IMR-90 (cell line): ENCODE data around the gene SWAP70.

ENCODE experiments used
- BHLHE40 ChIP-seq: fragments of 150-350 bp; IDR thresholded peaks from 2 replicates; pipeline ENCODE4 v1.6.1; 2016; ENCODE audit warnings: mild to moderate bottlenecking, low read depth, low read length
- CEBPB ChIP-seq: IDR thresholded peaks from 2 replicates; pipeline ENCODE4 v1.6.1; 2012; ENCODE audit warnings: low read depth, low read length, improper control_type of control experiment
- CHD1 ChIP-seq: IDR thresholded peaks from 2 replicates; pipeline ENCODE4 v1.6.1; 2012; ENCODE audit warnings: low read depth, low read length, improper control_type of control experiment
- ELK1 ChIP-seq: fragments of 150-350 bp; IDR thresholded peaks from 2 replicates; pipeline ENCODE4 v1.6.1; 2016; ENCODE audit warnings: low read depth, mild to moderate bottlenecking, low read length, moderate library complexity, borderline replicate concordance
- MAFK ChIP-seq: IDR thresholded peaks from 2 replicates; pipeline ENCODE4 v1.6.1; 2012; ENCODE audit warnings: low read depth, low read length, improper control_type of control experiment
- MAZ ChIP-seq: IDR thresholded peaks from 2 replicates; pipeline ENCODE4 v1.6.1; 2012; ENCODE audit warnings: low read depth, mild to moderate bottlenecking, low read length, improper control_type of control experiment, moderate library complexity, borderline replicate concordance
- MXI1 ChIP-seq: IDR thresholded peaks from 2 replicates; pipeline ENCODE4 v1.6.1; 2012; ENCODE audit warnings: low read depth, mild to moderate bottlenecking, low read length, moderate library complexity, borderline replicate concordance
- POLR2A ChIP-seq: IDR thresholded peaks from 2 replicates; pipeline ENCODE4 v1.6.1; 2012; ENCODE audit warnings: mild to moderate bottlenecking, low read depth, low read length
- RAD21 ChIP-seq: IDR thresholded peaks from 2 replicates; pipeline ENCODE4 v1.6.1; 2012; ENCODE audit warnings: low read length, improper control_type of control experiment
- RCOR1 ChIP-seq: IDR thresholded peaks from 2 replicates; pipeline ENCODE4 v1.6.1; 2012; ENCODE audit warnings: mild to moderate bottlenecking, low read length, improper control_type of control experiment; ENCODE audit not compliant: insufficient replicate concordance
- RFX5 ChIP-seq: IDR thresholded peaks from 2 replicates; pipeline ENCODE4 v1.8.0; 2012; ENCODE audit warnings: low read depth, mild to moderate bottlenecking, low read length, moderate library complexity
- SMC3 ChIP-seq: fragments of 150-350 bp; IDR thresholded peaks from 2 replicates; pipeline ENCODE4 v1.6.1; 2016; ENCODE audit warnings: low read depth, mild to moderate bottlenecking, antibody characterized with exemption, low read length, moderate library complexity
- TF ChIP-seq, protein P1 (sequence below): conservative IDR thresholded peaks from 2 replicates; pipeline ENCODE4 v1.5.1; 2012; ENCODE audit warnings: mild to moderate bottlenecking, low read depth, low read length, improper control_type of control experiment
- TF ChIP-seq, protein P2 (sequence below): fragments of 150-350 bp; IDR thresholded peaks from 2 replicates; pipeline ENCODE4 v1.6.1; 2017; ENCODE audit warnings: mild to moderate bottlenecking, antibody characterized with exemption, low read length, low read depth

GRCh38 chr11:9717719-9718118 lies 53.8 kb downstream of the SWAP70 start:
- no peak for TF ChIP-seq MXI1
- TF ChIP-seq, protein P1, sequence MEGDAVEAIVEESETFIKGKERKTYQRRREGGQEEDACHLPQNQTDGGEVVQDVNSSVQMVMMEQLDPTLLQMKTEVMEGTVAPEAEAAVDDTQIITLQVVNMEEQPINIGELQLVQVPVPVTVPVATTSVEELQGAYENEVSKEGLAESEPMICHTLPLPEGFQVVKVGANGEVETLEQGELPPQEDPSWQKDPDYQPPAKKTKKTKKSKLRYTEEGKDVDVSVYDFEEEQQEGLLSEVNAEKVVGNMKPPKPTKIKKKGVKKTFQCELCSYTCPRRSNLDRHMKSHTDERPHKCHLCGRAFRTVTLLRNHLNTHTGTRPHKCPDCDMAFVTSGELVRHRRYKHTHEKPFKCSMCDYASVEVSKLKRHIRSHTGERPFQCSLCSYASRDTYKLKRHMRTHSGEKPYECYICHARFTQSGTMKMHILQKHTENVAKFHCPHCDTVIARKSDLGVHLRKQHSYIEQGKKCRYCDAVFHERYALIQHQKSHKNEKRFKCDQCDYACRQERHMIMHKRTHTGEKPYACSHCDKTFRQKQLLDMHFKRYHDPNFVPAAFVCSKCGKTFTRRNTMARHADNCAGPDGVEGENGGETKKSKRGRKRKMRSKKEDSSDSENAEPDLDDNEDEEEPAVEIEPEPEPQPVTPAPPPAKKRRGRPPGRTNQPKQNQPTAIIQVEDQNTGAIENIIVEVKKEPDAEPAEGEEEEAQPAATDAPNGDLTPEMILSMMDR = no peak
- TF ChIP-seq CEBPB = no peak
- TF ChIP-seq, protein P2, sequence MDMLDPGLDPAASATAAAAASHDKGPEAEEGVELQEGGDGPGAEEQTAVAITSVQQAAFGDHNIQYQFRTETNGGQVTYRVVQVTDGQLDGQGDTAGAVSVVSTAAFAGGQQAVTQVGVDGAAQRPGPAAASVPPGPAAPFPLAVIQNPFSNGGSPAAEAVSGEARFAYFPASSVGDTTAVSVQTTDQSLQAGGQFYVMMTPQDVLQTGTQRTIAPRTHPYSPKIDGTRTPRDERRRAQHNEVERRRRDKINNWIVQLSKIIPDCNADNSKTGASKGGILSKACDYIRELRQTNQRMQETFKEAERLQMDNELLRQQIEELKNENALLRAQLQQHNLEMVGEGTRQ = no peak
- TF ChIP-seq POLR2A = no peak
- TF ChIP-seq RAD21 = no peak
- TF ChIP-seq SMC3 = no peak
- TF ChIP-seq RFX5 = no peak
- TF ChIP-seq ELK1 = no peak
- TF ChIP-seq CHD1 = no peak
- TF ChIP-seq BHLHE40 = no peak
- no peak for TF ChIP-seq RCOR1
- TF ChIP-seq MAZ = no peak
- TF ChIP-seq MAFK = no peak
